ACC112 (cell line): ENCODE data around the gene NUP160.
"Not testable (repeated sequence)": the region's sequence is repeated elsewhere in the genome, so short reads cannot be mapped to it uniquely, and the experiment has no call there.

ENCODE experiments used
- H2AFZ ChIP-seq: fragments of 200-600 bp; sonication (generic); one replicate; pipeline ENCODE4 v1.6.0; 2017; ENCODE audit warnings: antibody characterized with exemption, low read length; ENCODE audit not compliant: unreplicated experiment
- H3K27ac ChIP-seq: fragments of 200-600 bp; sonication (generic); 2 replicates; pipeline ENCODE4 v1.5.1; 2014; ENCODE audit warnings: low read depth, mild to moderate bottlenecking, antibody characterized with exemption, low read length, moderate library complexity
- H3K27me3 ChIP-seq: fragments of 200-600 bp; sonication (generic); 2 replicates; pipeline ENCODE4 v1.6.1; 2014; ENCODE audit warnings: mild to moderate bottlenecking, antibody characterized with exemption, low read length, moderate library complexity, mixed read lengths; ENCODE audit not compliant: insufficient read depth
- H3K36me3 ChIP-seq: fragments of 200-600 bp; sonication (generic); 2 replicates; pipeline ENCODE4 v1.6.1; 2016; ENCODE audit warnings: mild to moderate bottlenecking, antibody characterized with exemption, low read length, moderate library complexity, mixed read lengths; ENCODE audit not compliant: insufficient read depth
- H3K4me1 ChIP-seq: fragments of 200-600 bp; sonication (generic); one replicate; pipeline ENCODE4 v1.6.1; 2016; ENCODE audit warnings: low read length, mixed read lengths; ENCODE audit not compliant: insufficient read depth, unreplicated experiment, control insufficient read depth
- H3K4me3 ChIP-seq: fragments of 200-600 bp; sonication (generic); 2 replicates; pipeline ENCODE4 v1.5.1; 2014; ENCODE audit warnings: mild to moderate bottlenecking, low read depth, low read length
- H3K79me2 ChIP-seq: fragments of 200-600 bp; sonication (generic); one replicate; pipeline ENCODE4 v1.6.0; 2016; ENCODE audit warnings: low read length; ENCODE audit not compliant: control insufficient read depth, unreplicated experiment, insufficient read depth

The NUP160 gene

GRCh38 chr11:47788181-47788580, 60.0 kb downstream of the NUP160 start:
- H3K4me3 ChIP-seq: no peak overlapping the region
- H3K36me3 ChIP-seq: peaks cover 39% of the 10 kb centered on the region
- H2AFZ ChIP-seq: no peak overlapping the region
- H3K79me2 ChIP-seq: no peaks in the 10 kb centered on the region
- H3K27me3 ChIP-seq: no peaks in the 10 kb centered on the region
- H3K4me1 ChIP-seq: peaks cover 14% of the 10 kb centered on the region
- no peak overlapping the region for H3K27ac ChIP-seq

- H3K4me3 ChIP-seq: no peak overlapping the region
- H3K36me3 ChIP-seq: peaks cover 48% of the 10 kb centered on the region
- no peaks in the 10 kb centered on the region for H3K27me3 ChIP-seq
Observed at GRCh38 chr11:47786373-47786772, 61.8 kb downstream of the NUP160 start.

GRCh38 chr11:47784785-47785381, 63.3 kb downstream of the NUP160 start:
- no peaks in the 10 kb centered on the region for H3K4me1 ChIP-seq
- peaks cover 45% of the 10 kb centered on the region for H3K36me3 ChIP-seq
- no peaks in the 10 kb centered on the region for H3K79me2 ChIP-seq
- H3K4me3 ChIP-seq: no peak overlapping the region
- H3K27ac ChIP-seq: no peak overlapping the region
- H2AFZ ChIP-seq: no peak overlapping the region
- no peaks in the 10 kb centered on the region for H3K27me3 ChIP-seq

More at GRCh38 chr11:47786373-47786772, 61.8 kb downstream of the NUP160 start:
- Histone ChIP-seq H3K4me1 (no peaks in the 10 kb centered on the region), H2AFZ (no peak overlapping the region), H3K27ac (no peak overlapping the region), H3K79me2 (no peaks in the 10 kb centered on the region)

- no peaks in the 10 kb centered on the region for H3K79me2 ChIP-seq
- no peaks in the 10 kb centered on the region for H3K27me3 ChIP-seq
- H3K4me1 ChIP-seq: no peaks in the 10 kb centered on the region
- no peak overlapping the region for H3K27ac ChIP-seq
- H2AFZ ChIP-seq: no peak overlapping the region
- H3K4me3 ChIP-seq: no peak overlapping the region
- peaks cover 45% of the 10 kb centered on the region for H3K36me3 ChIP-seq
Observed at GRCh38 chr11:47783087-47783610, 65.0 kb downstream of the NUP160 start.

GRCh38 chr11:47778878-47779483, 69.2 kb downstream of the NUP160 start:
- no peak overlapping the region for H3K27ac ChIP-seq
- no peaks in the 10 kb centered on the region for H3K4me1 ChIP-seq
- no peak overlapping the region for H3K4me3 ChIP-seq
- no peak overlapping the region for H2AFZ ChIP-seq
- H3K79me2 ChIP-seq: no peaks in the 10 kb centered on the region
- H3K27me3 ChIP-seq: no peaks in the 10 kb centered on the region
- H3K36me3 ChIP-seq: peaks cover 35% of the 10 kb centered on the region

- Histone ChIP-seq H3K36me3 (peaks cover 18% of the 10 kb centered on the region), H3K4me3 (no peak overlapping the region), H3K4me1 (no peaks in the 10 kb centered on the region), H3K27ac (no peak overlapping the region), H3K79me2 (no peaks in the 10 kb centered on the region), H3K27me3 (no peaks in the 10 kb centered on the region), H2AFZ (no peak overlapping the region)
Observed at GRCh38 chr11:47775240-47775869, 72.8 kb downstream of the NUP160 start.

- H3K4me3 ChIP-seq: no peak overlapping the region
- peaks cover 17% of the 10 kb centered on the region for H3K36me3 ChIP-seq
- H3K79me2 ChIP-seq: no peaks in the 10 kb centered on the region
- no peaks in the 10 kb centered on the region for H3K27me3 ChIP-seq
- H3K27ac ChIP-seq: no peak overlapping the region
- no peak overlapping the region for H2AFZ ChIP-seq
- H3K4me1 ChIP-seq: no peaks in the 10 kb centered on the region
Observed at GRCh38 chr11:47773882-47774281, 74.3 kb downstream of the NUP160 start.

GRCh38 chr11:47769556-47769955, 78.6 kb downstream of the NUP160 start:
- peaks cover 25% of the 10 kb centered on the region for H3K79me2 ChIP-seq
- H3K4me3 ChIP-seq, H3K36me3 ChIP-seq, H2AFZ ChIP-seq, H3K4me1 ChIP-seq, H3K27ac ChIP-seq, H3K27me3 ChIP-seq: not testable (repeated sequence)

GRCh38 chr11:47768101-47768612, 80.0 kb downstream of the NUP160 start:
- Histone ChIP-seq H3K4me3 (peak overlapping the region; percentile 99), H3K79me2 (peaks cover 35% of the 10 kb centered on the region), H2AFZ (peak overlapping the region; percentile 57), H3K4me1 (peaks cover 5% of the 10 kb centered on the region), H3K27ac (peak overlapping the region; percentile 95), H3K36me3 (peaks cover 10% of the 10 kb centered on the region; the same call in 1 of the 2 replicates), H3K27me3 (no peaks in the 10 kb centered on the region)

- Histone ChIP-seq H3K4me3 (peak overlapping the region; percentile 99), H3K36me3 (peaks cover 10% of the 10 kb centered on the region; the same call in 1 of the 2 replicates), H3K27me3 (no peaks in the 10 kb centered on the region), H3K4me1 (peaks cover 5% of the 10 kb centered on the region), H3K79me2 (peaks cover 46% of the 10 kb centered on the region), H3K27ac (peak overlapping the region; percentile 91), H2AFZ (peak overlapping the region; percentile 65)
Observed at GRCh38 chr11:47766509-47767227, 81.5 kb downstream of the NUP160 start.
